Spleen (tissue), 11 donors: ENCODE measurements around the gene SSBP3. TPM values are rescaled to one million over a fixed set of nuclear protein-coding genes. Genes with fewer than 3 reads are reported as not detected.
A peak's percentile ranks its signal among the peaks of the same experiment; 100 is the strongest.

Experiments used
- DNase-seq: peaks from one replicate; pipeline ENCODE4 v3.0.0-alpha.2; 2020
- H3K27ac ChIP-seq, 8 donors: fragments of 200-600 bp; sonication (generic) in 7 of 8; 1 replicate in 4 of 8; 2 replicates in 4 of 8; pipeline versions ENCODE4 v1.5.0 to v1.8.0; 2016 to 2021; ENCODE audit warnings: inconsistent platforms in 4 of 8, mild to moderate bottlenecking in 4 of 8, moderate library complexity in 1 of 8
- H3K27me3 ChIP-seq, 7 donors: fragments of 200-600 bp; sonication (generic) in 6 of 7; replicated peaks in 1 of 7; 1 replicate in 4 of 7; 2 replicates in 3 of 7; pipeline versions ENCODE4 v1.5.0 to v1.8.0; 2016 to 2021; ENCODE audit warnings: inconsistent platforms in 3 of 7, mild to moderate bottlenecking in 1 of 7
- H3K36me3 ChIP-seq, 6 donors: fragments of 200-600 bp; sonication (generic) in 5 of 6; 1 replicate in 4 of 6; 2 replicates in 2 of 6; pipeline versions ENCODE4 v1.5.0 to v1.8.0; 2016 to 2021; ENCODE audit warnings: inconsistent platforms in 2 of 6
- H3K4me1 ChIP-seq, 6 donors: fragments of 200-600 bp; sonication (generic) in 5 of 6; 1 replicate in 3 of 6; 2 replicates in 3 of 6; pipeline versions ENCODE4 v1.5.0 to v1.8.0; 2016 to 2021; ENCODE audit warnings: inconsistent platforms in 3 of 6
- H3K4me3 ChIP-seq, 8 donors: fragments of 200-600 bp; sonication (generic) in 7 of 8; 1 replicate in 4 of 8; 2 replicates in 4 of 8; pipeline versions ENCODE4 v1.5.0 to v1.8.0; 2016 to 2021; ENCODE audit warnings: inconsistent platforms in 4 of 8, mild to moderate bottlenecking in 4 of 8, moderate library complexity in 2 of 8
- H3K9me3 ChIP-seq, 8 donors: fragments of 200-600 bp; sonication (generic) in 7 of 8; 1 replicate in 4 of 8; 2 replicates in 4 of 8; pipeline versions ENCODE4 v1.5.0 to v1.8.0; 2016 to 2021; ENCODE audit warnings: inconsistent platforms in 4 of 8
- CTCF ChIP-seq, 11 experiments: fragments of 200-600 bp in 7 of 11; fragments of 450-650 bp in 4 of 11; sonication (generic) in 4 of 11; IDR thresholded peaks in 8 of 11; conservative IDR thresholded peaks in 3 of 11; 1 replicate in 7 of 11; 2 replicates in 4 of 11; pipeline versions ENCODE4 v1.4.0 to v1.8.0; 2016 to 2021; ENCODE audit warnings: antibody characterized with exemption in 11 of 11, inconsistent platforms in 4 of 11, mild to moderate bottlenecking in 1 of 11
- POLR2A ChIP-seq, 3 donors: fragments of 450-650 bp; IDR thresholded peaks; one replicate each; pipeline ENCODE4 v1.5.1; 2017; ENCODE audit warnings: antibody characterized with exemption in 3 of 3, mild to moderate bottlenecking in 1 of 3
- POLR2AphosphoS5 ChIP-seq, 3 donors: sonication (generic); formaldehyde crosslinking; IDR thresholded peaks; one replicate each; pipeline ENCODE4 v1.5.1; 2017; ENCODE audit warnings: antibody characterized with exemption in 3 of 3
- WGBS, 5 donors: extraction: QIAGEN DNeasy Blood & Tissue Kit in 3 of 5; methylation state at CpG; one replicate each; pipeline versions ENCODE4 v1.1.5 to v1.1.7; 2013 to 2018; 5-methylcytosine and 5-hydroxymethylcytosine counted together
- intact Hi-C: fragments of 100-400 bp; cut with DNase I; formaldehyde crosslinking; loops from one replicate; pipeline ENCODE4 v1.15.0; 2023; ENCODE audit warnings: low total_unique reads
- polyA plus RNA-seq, 3 donors: library from polyadenylated mRNA; stranded (reverse); fragments of 200-250 nt; gene quantifications; one replicate each; pipeline ENCODE4 v1.2.1, GENCODE V29; 2013
- total RNA-seq, 7 donors: library from RNA; depleted of rRNA in 3 of 7; stranded (reverse); fragments of >200 nt in 3 of 7; fragmentation: NEBNext Ultra II Directional in 4 of 7; extraction: Animal tissue kit (Norgen Biotek cat#: 25700) in 4 of 7; gene quantifications; one replicate each; pipeline versions ENCODE4 v1.1.0 to v1.2.1, GENCODE V29; 2016 to 2021
- donor health status: healthy with polysubstance abuse.
- donor health status: DM: no; HTN: no; CAD: no; lungs with moderate emphysema.
- donor health status: DM: no; HTN: no; CAD: no.
- donor health status: Bipolar disorder and iron deficiency.
- donor health status: healthy.
- donor health status: DM: no; HTN: no; CAD: no.
- donor health status: DM: yes; HTN: yes; CAD: no.

Gene SSBP3
- total and polyA plus RNA-seq, 10 donors: 14.4 to 73.5 (median 26.3) TPM

GRCh38 chr1:54403808-54404261, 2.4 kb downstream of the SSBP3 start:
- intact Hi-C loops: no loop called here
- Histone ChIP-seq H3K27ac (peak overlapping the region in 3 of 8 donors; percentile 3 to 94 (median 14)), H3K9me3 (no peaks in the 10 kb centered on the region), H3K4me1 (peaks cover 19 to 76% (median 55%) of the 10 kb centered on the region in 6 donors), H3K4me3 (peak overlapping the region in 6 of 8 donors; percentile 21 to 95 (median 91)), H3K27me3 (peaks cover 0 to 15% (median 0%) of the 10 kb centered on the region in 7 donors), H3K36me3 (peaks cover 0 to 41% (median 18%) of the 10 kb centered on the region in 6 donors)
- DNase-seq: peak; percentile 46
- WGBS, 5 donors: 13 to 20% (median 14%) methylated on average over 9 to 10 of the region's 10 CpGs
- TF ChIP-seq POLR2AphosphoS5 (IDR thresholded peaks at IDR 0.05) (no peak), CTCF (IDR thresholded peaks at IDR 0.05 in 8 of 11, conservative IDR thresholded peaks at IDR 0.05 in 3 of 11) (no peak), POLR2A (IDR thresholded peaks at IDR 0.05) (no peak)

- Histone ChIP-seq H3K36me3 (peaks cover 0 to 46% (median 21%) of the 10 kb centered on the region in 6 donors), H3K4me3 (peak overlapping the region in 6 of 8 donors; percentile 21 to 95 (median 91)), H3K27ac (peak overlapping the region in 3 of 8 donors; percentile 3 to 94 (median 14)), H3K4me1 (peaks cover 15 to 72% (median 51%) of the 10 kb centered on the region in 6 donors), H3K27me3 (peaks cover 0 to 15% (median 0%) of the 10 kb centered on the region in 7 donors), H3K9me3 (no peaks in the 10 kb centered on the region)
- DNase-seq: no peak
- 61 to 70% (median 63%) methylated on average over 9 of the region's 9 CpGs for WGBS, 5 donors
- intact Hi-C loops: no loop called here
- TF ChIP-seq POLR2A (IDR thresholded peaks at IDR 0.05) (no peak), CTCF (IDR thresholded peaks at IDR 0.05 in 8 of 11, conservative IDR thresholded peaks at IDR 0.05 in 3 of 11) (no peak), POLR2AphosphoS5 (IDR thresholded peaks at IDR 0.05) (no peak)
Measured at GRCh38 chr1:54403405-54403804, 2.8 kb downstream of the SSBP3 start.

GRCh38 chr1:54402896-54403295, 3.3 kb downstream of the SSBP3 start:
- Histone ChIP-seq H3K4me1 (peaks cover 10 to 68% (median 47%) of the 10 kb centered on the region in 6 donors), H3K9me3 (no peaks in the 10 kb centered on the region), H3K4me3 (peak overlapping the region in 1 of 8 donors; percentile 95), H3K36me3 (peaks cover 0 to 51% (median 26%) of the 10 kb centered on the region in 6 donors), H3K27ac (no peak overlapping the region), H3K27me3 (peaks cover 0 to 15% (median 0%) of the 10 kb centered on the region in 7 donors)
- DNase-seq: no peak
- TF ChIP-seq POLR2A (IDR thresholded peaks at IDR 0.05) (no peak), POLR2AphosphoS5 (IDR thresholded peaks at IDR 0.05) (no peak)
- intact Hi-C loops: no loop called here
- WGBS, 5 donors: 65 to 76% (median 72%) methylated on average over 7 of the region's 7 CpGs

- Histone ChIP-seq H3K36me3 (peaks cover 0 to 62% (median 31%) of the 10 kb centered on the region in 6 donors), H3K27me3 (peaks cover 0 to 15% (median 0%) of the 10 kb centered on the region in 7 donors), H3K27ac (no peak overlapping the region), H3K4me1 (peaks cover 8 to 70% (median 52%) of the 10 kb centered on the region in 6 donors), H3K9me3 (no peaks in the 10 kb centered on the region), H3K4me3 (no peak overlapping the region)
- TF ChIP-seq POLR2A (IDR thresholded peaks at IDR 0.05): no peak
- no peak for TF ChIP-seq POLR2AphosphoS5 (IDR thresholded peaks at IDR 0.05)
- TF ChIP-seq CTCF (IDR thresholded peaks at IDR 0.05 in 8 of 11, conservative IDR thresholded peaks at IDR 0.05 in 3 of 11): no peak
- DNase-seq: peak; percentile 11
- intact Hi-C loops: no loop called here
- 90 to 97% (median 93%) methylated on average over 6 of the region's 6 CpGs for WGBS, 5 donors
Measured at GRCh38 chr1:54401799-54402198, 4.4 kb downstream of the SSBP3 start.
